Mesothelial cell of epicardium (in vitro differentiated cells): ENCODE data around the gene FPR1. TPM values are rescaled to one million over a fixed set of nuclear protein-coding genes. Genes with fewer than 3 reads are reported as not detected.
A peak's percentile ranks its signal among the peaks of the same experiment; 100 is the strongest.

Source experiments
- DNase-seq, 2 experiments: peaks; one replicate each; pipeline ENCODE4 v3.0.0; 2021; ENCODE audit warnings: low spot score in 2 of 2; ENCODE audit not compliant: unreplicated experiment in 2 of 2
- H3K27ac Mint-ChIP-seq: 2 replicates; pipeline ENCODE4 v1.8.0; 2021; ENCODE audit warnings: mixed read lengths
- H3K27me3 Mint-ChIP-seq: 2 replicates; pipeline ENCODE4 v1.8.0; 2021; ENCODE audit warnings: low read depth, mixed read lengths
- H3K36me3 Mint-ChIP-seq: 2 replicates; pipeline ENCODE4 v1.8.0; 2021; ENCODE audit warnings: mixed read lengths
- H3K4me1 Mint-ChIP-seq: 2 replicates; pipeline ENCODE4 v1.8.0; 2021; ENCODE audit warnings: mixed read lengths
- H3K4me3 Mint-ChIP-seq: 2 replicates; pipeline ENCODE4 v1.8.0; 2021; ENCODE audit warnings: mild to moderate bottlenecking, moderate library complexity, mixed read lengths
- H3K9me3 Mint-ChIP-seq: 2 replicates; pipeline ENCODE4 v1.8.0; 2021; ENCODE audit warnings: mixed read lengths
- total RNA-seq: library from RNA; stranded (reverse); gene quantifications from 3 replicates; pipeline ENCODE4 v1.2.1, GENCODE V29; 2021
- TF ChIP-seq, protein P1 (sequence below): fragments of 200-600 bp; sonication (generic); IDR thresholded peaks from one replicate; pipeline ENCODE4 v1.5.0; 2021; ENCODE audit warnings: antibody characterized with exemption; ENCODE audit not compliant: unreplicated experiment

The FPR1 gene
- total RNA-seq, 1 donor from 2014 or later = not detected

DNA sequence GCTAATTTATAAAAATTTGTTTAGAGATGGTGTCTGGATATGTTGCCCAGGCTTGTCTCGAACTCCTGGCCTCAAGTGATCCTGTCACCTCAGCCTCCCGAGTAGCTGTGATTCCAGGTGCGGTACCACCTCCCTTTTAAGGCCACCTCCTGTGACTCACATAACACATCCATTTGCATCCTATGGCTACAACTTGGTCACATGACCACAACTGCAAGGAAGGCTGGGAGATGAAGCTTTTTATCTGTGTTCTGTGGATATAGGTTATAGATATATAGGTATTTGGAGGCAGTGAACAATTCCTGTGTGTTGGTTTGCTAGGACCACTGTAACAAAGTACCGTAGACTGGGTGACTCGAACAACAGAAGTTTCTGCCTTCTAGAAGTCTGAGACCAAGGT, 52.5 kb downstream of the FPR1 start:
- H3K9me3 Mint-ChIP-seq = no peaks in the 10 kb centered on the region
- H3K27me3 Mint-ChIP-seq = no peaks in the 10 kb centered on the region
- peaks cover 52% of the 10 kb centered on the region for H3K36me3 Mint-ChIP-seq
- TF ChIP-seq, protein P1, sequence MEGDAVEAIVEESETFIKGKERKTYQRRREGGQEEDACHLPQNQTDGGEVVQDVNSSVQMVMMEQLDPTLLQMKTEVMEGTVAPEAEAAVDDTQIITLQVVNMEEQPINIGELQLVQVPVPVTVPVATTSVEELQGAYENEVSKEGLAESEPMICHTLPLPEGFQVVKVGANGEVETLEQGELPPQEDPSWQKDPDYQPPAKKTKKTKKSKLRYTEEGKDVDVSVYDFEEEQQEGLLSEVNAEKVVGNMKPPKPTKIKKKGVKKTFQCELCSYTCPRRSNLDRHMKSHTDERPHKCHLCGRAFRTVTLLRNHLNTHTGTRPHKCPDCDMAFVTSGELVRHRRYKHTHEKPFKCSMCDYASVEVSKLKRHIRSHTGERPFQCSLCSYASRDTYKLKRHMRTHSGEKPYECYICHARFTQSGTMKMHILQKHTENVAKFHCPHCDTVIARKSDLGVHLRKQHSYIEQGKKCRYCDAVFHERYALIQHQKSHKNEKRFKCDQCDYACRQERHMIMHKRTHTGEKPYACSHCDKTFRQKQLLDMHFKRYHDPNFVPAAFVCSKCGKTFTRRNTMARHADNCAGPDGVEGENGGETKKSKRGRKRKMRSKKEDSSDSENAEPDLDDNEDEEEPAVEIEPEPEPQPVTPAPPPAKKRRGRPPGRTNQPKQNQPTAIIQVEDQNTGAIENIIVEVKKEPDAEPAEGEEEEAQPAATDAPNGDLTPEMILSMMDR = no peak
- no peak overlapping the region for H3K4me3 Mint-ChIP-seq
- H3K27ac Mint-ChIP-seq = no peak overlapping the region
- peaks cover 39% of the 10 kb centered on the region for H3K4me1 Mint-ChIP-seq
- DNase-seq = no peak

DNA sequence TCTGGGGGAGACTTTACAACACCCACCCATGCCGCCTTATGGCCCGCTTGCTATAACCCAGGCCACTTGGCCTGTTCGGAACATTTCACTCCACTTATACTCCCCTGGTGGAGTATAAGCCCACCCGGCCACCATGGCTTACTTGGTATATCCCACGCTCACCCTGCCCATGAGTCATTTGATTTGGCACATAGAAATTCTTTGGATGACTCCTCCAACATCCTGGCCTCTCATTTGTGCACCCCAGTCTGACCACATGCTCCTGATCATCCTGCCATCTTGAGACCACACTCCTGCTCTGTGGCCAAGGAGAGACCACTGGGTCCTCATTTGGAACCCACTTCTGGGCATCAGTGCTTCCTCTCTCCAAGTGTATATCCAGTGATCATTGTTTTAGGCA, 53.4 kb downstream of the FPR1 start:
- Mint-ChIP-seq H3K27ac (no peak overlapping the region), H3K36me3 (peaks cover 61% of the 10 kb centered on the region), H3K4me3 (no peak overlapping the region), H3K4me1 (peaks cover 43% of the 10 kb centered on the region), H3K27me3 (no peaks in the 10 kb centered on the region), H3K9me3 (no peaks in the 10 kb centered on the region)
- TF ChIP-seq, protein P1 = no peak
- no peak for DNase-seq

DNA sequence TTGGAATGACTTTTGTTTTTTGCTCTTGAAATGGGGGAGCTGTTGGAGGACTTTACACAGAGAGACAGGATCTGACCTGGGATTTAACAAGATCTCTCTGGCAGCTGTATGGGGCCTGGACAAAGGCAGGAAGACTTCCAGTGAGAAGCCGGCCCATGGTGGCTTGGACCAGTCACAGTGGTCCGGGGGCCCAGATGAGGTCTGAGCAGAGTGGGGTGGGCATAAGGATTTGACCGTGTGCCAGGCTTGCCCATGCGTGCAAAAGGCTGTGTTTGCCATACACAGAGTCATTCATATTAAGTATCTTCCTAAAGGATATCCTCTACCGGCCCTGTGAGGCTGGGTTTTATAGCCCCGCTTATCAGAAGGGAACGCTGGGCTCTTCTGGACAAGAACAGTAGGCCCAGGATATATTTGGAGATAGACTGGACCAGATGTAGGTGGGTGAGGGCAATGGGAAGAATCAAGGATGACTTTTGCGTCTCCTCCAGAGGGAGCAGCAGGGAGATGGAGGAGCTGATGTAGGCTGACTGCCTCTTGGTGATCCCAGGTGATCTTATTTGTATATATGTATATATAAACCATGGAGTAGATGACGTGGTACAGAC, 54.4 kb downstream of the FPR1 start:
- Mint-ChIP-seq H3K4me3 (no peak overlapping the region), H3K36me3 (peaks cover 61% of the 10 kb centered on the region), H3K27me3 (no peaks in the 10 kb centered on the region), H3K27ac (peak overlapping the region; percentile 34), H3K9me3 (no peaks in the 10 kb centered on the region), H3K4me1 (peaks cover 39% of the 10 kb centered on the region)
- TF ChIP-seq, protein P1 = no peak
- no peak for DNase-seq

DNA sequence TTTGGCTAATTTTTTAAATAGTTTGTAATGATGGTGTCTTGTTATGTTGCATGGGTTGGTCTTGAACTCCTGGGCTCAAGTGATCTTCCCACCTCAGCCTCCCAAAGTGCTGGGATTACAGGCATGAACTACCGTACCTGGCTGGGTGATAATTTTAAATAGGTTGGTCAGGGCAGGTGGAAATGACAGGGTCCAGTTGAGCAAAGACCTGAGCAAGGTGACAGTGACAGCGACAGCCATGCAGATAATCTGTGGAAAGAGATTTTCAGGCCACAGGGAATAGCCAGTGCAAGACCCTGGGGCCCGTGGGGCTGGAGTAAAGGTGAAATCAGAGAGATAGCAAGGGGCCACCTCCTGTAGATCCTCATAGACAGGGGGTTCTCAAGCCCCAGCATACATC, 55.1 kb downstream of the FPR1 start:
- peaks cover 38% of the 10 kb centered on the region for H3K4me1 Mint-ChIP-seq
- H3K9me3 Mint-ChIP-seq = no peaks in the 10 kb centered on the region
- TF ChIP-seq, protein P1 = no peak
- no peak for DNase-seq
- peaks cover 57% of the 10 kb centered on the region for H3K36me3 Mint-ChIP-seq
- no peaks in the 10 kb centered on the region for H3K27me3 Mint-ChIP-seq
- no peak overlapping the region for H3K4me3 Mint-ChIP-seq
- no peak overlapping the region for H3K27ac Mint-ChIP-seq

Other genes starting within 250 kb of the FPR1 start
- not detected in 3 replicates for gene SIGLEC6, start 220.2 kb downstream of the FPR1 start, total RNA-seq
- 12.2 to 15.2 TPM (median 13.5 TPM) in 3 replicates for gene ZNF175, start 180.6 kb downstream of the FPR1 start, total RNA-seq
- gene SIGLEC5, start 121.5 kb downstream of the FPR1 start, total RNA-seq = not detected in 3 replicates
- gene SIGLEC14, start 105.1 kb downstream of the FPR1 start, total RNA-seq = not detected in 3 replicates
- 83.1 to 88.1 TPM (median 87.6 TPM) in 3 replicates for gene SPACA6, start 58.5 kb downstream of the FPR1 start, total RNA-seq
- gene HAS1, start 27.9 kb downstream of the FPR1 start, total RNA-seq = 0.32 to 0.58 TPM (median 0.44 TPM) in 3 replicates
- not detected in 3 replicates for gene FPR2, start 9.3 kb upstream of the FPR1 start, total RNA-seq
- gene FPR3, start 43.3 kb upstream of the FPR1 start, total RNA-seq = not detected in 3 replicates
- gene ZNF577, start 136.1 kb upstream of the FPR1 start, total RNA-seq = 23.0 to 27.4 TPM (median 23.1 TPM) in 3 replicates
- gene ZNF649, start 153.1 kb upstream of the FPR1 start, total RNA-seq = 28.4 to 31.8 TPM (median 30.7 TPM) in 3 replicates
- 5.7 to 9.2 TPM (median 8.3 TPM) in 3 replicates for gene ZNF613, start 175.6 kb upstream of the FPR1 start, total RNA-seq
- 14.8 to 16.9 TPM (median 15.3 TPM) in 3 replicates for gene ZNF350, start 235.0 kb upstream of the FPR1 start, total RNA-seq